Transverse colon (tissue), 4 donors: ENCODE measurements around the gene THBS1. TPM values are rescaled to one million over a fixed set of nuclear protein-coding genes. Genes with fewer than 3 reads are reported as not detected.
A peak's percentile ranks its signal among the peaks of the same experiment; 100 is the strongest.

ENCODE experiments used
- DNase-seq: peaks from one replicate; pipeline ENCODE4 v3.0.0-alpha.2; 2019
- H3K27ac ChIP-seq, 4 donors: fragments of 200-600 bp; sonication (generic); 2 replicates each; pipeline ENCODE4 v1.5.1; 2016 to 2018; ENCODE audit warnings: inconsistent platforms in 4 of 4
- H3K27me3 ChIP-seq: fragments of 200-600 bp; sonication (generic); 2 replicates; pipeline ENCODE4 v1.5.1; 2017; ENCODE audit warnings: inconsistent platforms
- H3K36me3 ChIP-seq, 4 donors: fragments of 200-600 bp; sonication (generic); 2 replicates each; pipeline ENCODE4 v1.5.1; 2017 to 2019; ENCODE audit warnings: inconsistent platforms in 4 of 4
- H3K4me1 ChIP-seq, 4 donors: fragments of 200-600 bp; sonication (generic); 2 replicates each; pipeline ENCODE4 v1.5.1; 2017 to 2020; ENCODE audit warnings: inconsistent platforms in 4 of 4
- H3K4me3 ChIP-seq, 4 donors: fragments of 200-600 bp; sonication (generic); 1 replicate in 1 of 4; 2 replicates in 3 of 4; pipeline versions ENCODE4 v1.5.1 to v1.6.1; 2017 to 2019; ENCODE audit warnings: inconsistent platforms in 4 of 4
- H3K9me3 ChIP-seq, 2 donors: fragments of 200-600 bp; sonication (generic); 2 replicates each; pipeline ENCODE4 v1.5.1; 2017 to 2019; ENCODE audit warnings: inconsistent platforms in 2 of 2
- CTCF ChIP-seq, 5 experiments: fragments of 200-600 bp in 3 of 5; fragments of 450-650 bp in 2 of 5; sonication (generic) in 3 of 5; IDR thresholded peaks; 1 replicate in 2 of 5; 2 replicates in 3 of 5; pipeline ENCODE4 v1.5.1; 2016 to 2017; ENCODE audit warnings: antibody characterized with exemption in 5 of 5, inconsistent platforms in 3 of 5, mild to moderate bottlenecking in 2 of 5, moderate library complexity in 1 of 5
- EP300 ChIP-seq: sonication (generic); formaldehyde crosslinking; IDR thresholded peaks from one replicate; pipeline ENCODE4 v1.6.1; 2017; ENCODE audit warnings: antibody characterized with exemption, low read depth
- POLR2A ChIP-seq: fragments of 450-650 bp; IDR thresholded peaks from one replicate; pipeline ENCODE4 v1.6.1; 2016; ENCODE audit warnings: antibody characterized with exemption, mild to moderate bottlenecking, moderate library complexity
- POLR2AphosphoS5 ChIP-seq, 3 donors: sonication (generic); formaldehyde crosslinking; IDR thresholded peaks; one replicate each; pipeline ENCODE4 v1.6.1; 2016; ENCODE audit warnings: antibody characterized with exemption in 3 of 3
- WGBS, 2 donors: methylation state at CpG; one replicate each; pipeline ENCODE4 v1.1.5; 2018; ENCODE audit warnings: low coverage in 1 of 2; 5-methylcytosine and 5-hydroxymethylcytosine counted together
- in situ Hi-C, 4 donors: fragments of 200-750 bp; cut with MboI; loops; one replicate each; pipeline versions ENCODE4 v1.15.0 to v1.15.1; 2017; ENCODE audit warnings: low sequenced_read_pairs in 3 of 4, low pct_ligation_motif_present in 1 of 4, low pct_unique_long_range_greater_than_20kb in 1 of 4
- intact Hi-C: fragments of 100-400 bp; cut with DNase I; formaldehyde crosslinking; loops from one replicate; pipeline ENCODE4 v1.15.1; 2023; ENCODE audit warnings: low total_unique reads
- total RNA-seq, 4 donors: library from RNA; depleted of rRNA; stranded (reverse); fragments of >200 nt; gene quantifications; one replicate each; pipeline ENCODE4 v1.1.0, GENCODE V29; 2016

Gene THBS1
- total RNA-seq, 4 donors from 2014 or later = 197 to 753 (median 410) TPM

GRCh38 chr15:39565851-39566250, 15.0 kb upstream of the THBS1 start:
- no peaks in the 10 kb centered on the region for H3K27me3 ChIP-seq
- no peaks in the 10 kb centered on the region for H3K9me3 ChIP-seq
- intact Hi-C loops = no loop called here
- no peaks in the 10 kb centered on the region for H3K36me3 ChIP-seq
- H3K4me3 ChIP-seq = no peak overlapping the region
- in situ Hi-C loops = loop anchor here in 2 of 4 donors (5.0 to 25.0 kb wide), 2 partner anchors 379 to 404 kb away; no protein-coding TSS in a partner anchor
- 94 to 100% methylated on average over 2 of the region's 2 CpGs for WGBS, 2 donors
- TF ChIP-seq CTCF (IDR thresholded peaks at IDR 0.05) = no peak
- no peak for TF ChIP-seq POLR2A
- no peak for TF ChIP-seq EP300
- no peak for TF ChIP-seq POLR2AphosphoS5 (IDR thresholded peaks at IDR 0.05)
- H3K4me1 ChIP-seq = no peaks in the 10 kb centered on the region
- no peak overlapping the region for H3K27ac ChIP-seq
- no peak for DNase-seq

- Histone ChIP-seq H3K4me1 (peaks cover 0 to 17% (median 6%) of the 10 kb centered on the region in 4 donors), H3K27ac (no peak overlapping the region), H3K4me3 (no peak overlapping the region), H3K36me3 (no peaks in the 10 kb centered on the region), H3K9me3 (no peaks in the 10 kb centered on the region), H3K27me3 (no peaks in the 10 kb centered on the region)
- 33 to 80% methylated on average over 1 to 2 of the region's 2 CpGs for WGBS, 2 donors
- DNase-seq = no peak
- intact Hi-C loops = no loop called here
- in situ Hi-C loops = loop anchor here in 3 of 4 donors (10.0 to 25.0 kb wide), 5 partner anchors 258 to 758 kb away; no protein-coding TSS in a partner anchor
- TF ChIP-seq EP300 = no peak
- no peak for TF ChIP-seq CTCF (IDR thresholded peaks at IDR 0.05)
- no peak for TF ChIP-seq POLR2AphosphoS5 (IDR thresholded peaks at IDR 0.05)
- TF ChIP-seq POLR2A = no peak
Measured at GRCh38 chr15:39573287-39573686, 7.6 kb upstream of the THBS1 start.

GRCh38 chr15:39573844-39574243, 7.0 kb upstream of the THBS1 start:
- H3K27ac ChIP-seq = peak overlapping the region in 1 of 4 donors; percentile 10
- 62 to 69% methylated on average over 3 to 4 of the region's 4 CpGs for WGBS, 2 donors
- in situ Hi-C loops = loop anchor here in 3 of 4 donors (10.0 to 25.0 kb wide), 5 partner anchors 259 to 759 kb away; no protein-coding TSS in a partner anchor

GRCh38 chr15:39574427-39574826, 6.5 kb upstream of the THBS1 start:
- in situ Hi-C loops = loop anchor here in 3 of 4 donors (10.0 to 25.0 kb wide), 5 partner anchors 260 to 760 kb away; no protein-coding TSS in a partner anchor
- no peak for TF ChIP-seq CTCF (IDR thresholded peaks at IDR 0.05)
- TF ChIP-seq EP300 = no peak
- no peak for TF ChIP-seq POLR2AphosphoS5 (IDR thresholded peaks at IDR 0.05)
- TF ChIP-seq POLR2A = no peak
- Histone ChIP-seq H3K27me3 (no peaks in the 10 kb centered on the region), H3K27ac (peak overlapping the region in 1 of 4 donors; percentile 10), H3K4me1 (peaks cover 0 to 23% (median 11%) of the 10 kb centered on the region in 4 donors), H3K4me3 (no peak overlapping the region), H3K9me3 (no peaks in the 10 kb centered on the region), H3K36me3 (no peaks in the 10 kb centered on the region)
- no peak for DNase-seq
- 85 to 100% methylated on average over 1 of the region's 1 CpG for WGBS, 2 donors
- intact Hi-C loops = no loop called here

More at GRCh38 chr15:39573844-39574243, 7.0 kb upstream of the THBS1 start:
- TF ChIP-seq EP300 (no peak), POLR2AphosphoS5 (IDR thresholded peaks at IDR 0.05) (no peak), POLR2A (no peak), CTCF (IDR thresholded peaks at IDR 0.05) (no peak)
- intact Hi-C loops = no loop called here
- Histone ChIP-seq H3K27me3 (no peaks in the 10 kb centered on the region), H3K4me1 (peaks cover 0 to 19% (median 8%) of the 10 kb centered on the region in 4 donors), H3K4me3 (no peak overlapping the region), H3K9me3 (no peaks in the 10 kb centered on the region), H3K36me3 (no peaks in the 10 kb centered on the region)
- DNase-seq = no peak
